HL-60/S4 (cell line): Measurements from ENCODE around the gene USP46.

Source experiments
- in situ Hi-C: fragments of 300-500 bp; cut with MboI; formaldehyde crosslinking; loops from 2 replicates; pipeline ENCODE4 v1.14.3; 2022; ENCODE audit warnings: low sequenced_read_pairs

USP46 gene, protein sequence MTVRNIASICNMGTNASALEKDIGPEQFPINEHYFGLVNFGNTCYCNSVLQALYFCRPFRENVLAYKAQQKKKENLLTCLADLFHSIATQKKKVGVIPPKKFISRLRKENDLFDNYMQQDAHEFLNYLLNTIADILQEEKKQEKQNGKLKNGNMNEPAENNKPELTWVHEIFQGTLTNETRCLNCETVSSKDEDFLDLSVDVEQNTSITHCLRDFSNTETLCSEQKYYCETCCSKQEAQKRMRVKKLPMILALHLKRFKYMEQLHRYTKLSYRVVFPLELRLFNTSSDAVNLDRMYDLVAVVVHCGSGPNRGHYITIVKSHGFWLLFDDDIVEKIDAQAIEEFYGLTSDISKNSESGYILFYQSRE

DNA sequence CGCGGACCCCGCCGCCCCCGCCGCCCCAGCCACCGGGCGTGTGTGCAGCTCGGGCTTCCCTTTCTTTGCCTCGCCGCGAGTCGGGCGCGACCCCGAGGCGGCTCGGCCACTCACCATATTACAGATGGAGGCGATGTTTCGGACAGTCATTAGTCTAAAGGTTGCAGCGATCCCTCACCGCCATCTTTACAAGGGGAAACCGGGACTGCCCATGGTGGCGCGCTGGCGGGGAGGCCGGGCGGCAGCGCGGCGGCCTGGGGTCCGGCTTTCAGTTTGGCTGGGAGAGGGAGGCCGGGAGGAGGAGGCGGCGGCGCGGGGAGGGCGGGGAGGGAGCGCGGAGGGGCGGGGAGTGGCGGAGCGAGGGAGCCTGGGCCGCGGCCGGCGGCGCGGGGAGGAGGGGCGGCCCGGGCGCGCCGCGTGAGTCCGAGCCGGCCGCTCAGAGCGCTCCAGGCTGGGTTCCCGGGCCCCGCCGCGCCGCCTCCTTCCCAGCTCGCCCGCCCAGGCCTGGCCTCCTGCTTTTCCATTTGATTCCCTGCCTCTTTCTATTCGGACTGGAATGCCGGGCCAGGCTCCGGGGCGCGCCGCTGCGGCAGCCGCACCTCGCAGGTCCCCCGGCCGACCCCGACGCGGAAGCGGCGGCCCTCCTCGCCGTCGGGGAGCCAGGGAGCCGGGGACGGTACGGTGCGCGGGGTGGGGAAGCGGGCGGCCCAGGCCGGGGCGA is at the start of gene USP46:
USP46 (minus strand) TSS at position 301 of the 721 bp plus-strand sequence; CDS start at position 150, 151 bp downstream.
- in situ Hi-C loops: loop anchor here (25.0 kb wide), 1 partner anchor 97 kb away; no protein-coding TSS in a partner anchor

DNA sequence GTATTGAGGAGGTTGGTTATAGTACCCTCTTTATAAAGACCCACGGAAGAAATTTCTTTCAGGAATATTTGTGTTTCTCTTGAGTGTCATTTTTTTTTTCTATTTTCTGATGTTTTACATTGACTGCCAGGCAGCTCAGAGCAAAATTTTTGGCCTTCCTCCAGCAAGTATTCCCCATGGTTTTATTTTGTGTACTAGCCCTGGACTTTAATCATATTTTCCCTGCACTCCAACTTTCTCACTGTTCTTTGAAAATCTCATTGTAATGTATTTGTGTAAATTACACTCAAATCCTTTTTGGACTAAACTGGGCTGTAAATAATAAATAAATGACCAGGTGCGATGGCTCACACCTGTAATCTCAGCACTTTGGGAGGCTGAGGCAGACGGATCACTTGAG is 45.6 kb upstream of the USP46 start:
- in situ Hi-C loops: no loop called here

DNA sequence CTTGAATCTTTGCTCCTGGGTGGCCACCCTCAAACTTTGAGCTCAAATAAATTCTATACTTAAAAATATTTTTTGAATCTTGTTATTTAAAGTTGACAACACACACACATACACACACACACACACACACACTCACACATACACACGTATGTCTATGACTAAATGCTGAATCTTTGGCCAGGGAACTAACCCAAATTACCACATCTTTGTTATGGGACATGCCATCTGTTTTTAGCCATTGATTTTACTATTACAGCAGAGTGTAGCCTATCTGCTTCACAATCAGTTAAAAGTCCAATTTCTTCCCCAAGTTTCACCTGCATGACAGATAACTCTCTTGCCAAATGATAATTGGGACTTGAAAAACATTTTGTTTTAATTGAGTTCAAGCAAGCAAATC is 45.0 kb upstream of the USP46 start:
- in situ Hi-C loops: no loop called here

DNA sequence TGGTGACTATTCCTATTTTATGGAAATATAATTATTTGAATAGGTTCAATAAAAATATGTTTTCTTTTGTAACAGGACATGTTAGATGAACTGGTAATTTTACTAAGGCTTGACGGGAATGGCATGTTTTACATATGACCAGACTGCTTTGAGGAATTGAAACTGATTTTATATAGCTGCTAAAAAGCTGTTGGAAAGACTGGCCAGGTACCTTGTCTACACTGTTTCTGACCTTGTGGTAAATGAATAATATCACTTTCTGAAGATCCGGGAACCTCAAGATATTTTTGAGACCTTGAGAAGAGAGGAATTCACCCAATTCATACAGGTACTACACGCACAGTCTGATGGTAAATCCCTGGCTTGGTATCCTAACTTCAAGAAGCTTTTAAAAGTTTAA is 42.1 kb upstream of the USP46 start:
- in situ Hi-C loops: no loop called here

DNA sequence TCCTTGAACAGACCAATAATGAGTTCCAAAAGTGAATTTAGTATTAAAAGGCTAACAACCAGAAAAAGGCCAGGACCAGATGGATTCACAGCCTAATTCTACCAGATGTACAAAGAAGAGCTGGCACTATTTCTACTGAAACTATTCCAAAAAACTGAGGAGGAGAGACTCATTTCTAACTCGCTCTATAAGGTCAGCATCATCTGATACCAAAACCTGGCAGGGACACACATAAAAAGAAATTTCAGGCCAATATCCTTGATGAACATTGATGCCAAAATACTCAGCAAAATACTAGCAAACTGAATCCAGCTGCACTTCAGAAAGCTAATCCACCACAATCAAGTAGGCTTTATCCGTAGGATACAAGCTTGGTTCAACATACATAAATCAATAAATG is 35.8 kb upstream of the USP46 start:
- in situ Hi-C loops: no loop called here

DNA sequence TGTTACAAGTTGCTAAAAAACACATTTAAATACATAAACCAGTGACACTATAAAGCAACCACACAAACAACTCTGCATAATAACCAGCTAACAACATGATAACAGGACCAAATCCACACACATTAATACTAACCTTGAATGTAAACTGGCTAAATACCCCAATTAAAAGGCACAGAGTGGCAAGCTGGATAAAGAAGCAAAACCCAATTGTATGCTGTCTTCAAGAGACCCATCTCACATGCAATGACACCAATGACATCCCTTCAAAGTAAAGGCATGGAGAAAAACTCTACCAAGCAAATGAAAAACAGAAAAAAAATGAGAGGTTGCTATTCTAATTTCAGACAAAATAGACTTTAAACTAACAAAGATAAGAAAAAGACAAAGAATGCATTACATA is 34.4 kb upstream of the USP46 start:
- in situ Hi-C loops: no loop called here

DNA sequence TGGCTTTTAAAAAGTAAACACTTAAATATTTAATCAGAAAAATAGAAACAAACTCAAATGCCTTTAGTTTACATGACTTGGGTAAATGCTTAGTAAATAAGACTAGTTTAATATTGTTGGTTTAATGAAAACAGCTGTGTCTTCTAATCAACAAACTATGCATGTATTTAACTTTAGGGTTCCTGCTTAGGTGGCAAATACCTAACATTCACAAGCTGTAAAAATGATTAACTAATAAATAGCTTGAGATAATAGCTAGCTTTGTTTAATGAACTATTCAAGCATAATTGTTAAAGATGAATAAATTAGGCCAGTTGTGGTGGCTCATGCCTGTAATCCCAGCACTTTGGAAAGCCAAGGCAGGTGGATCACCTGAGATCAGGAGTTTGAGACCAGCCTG is 30.0 kb upstream of the USP46 start:
- in situ Hi-C loops: no loop called here

DNA sequence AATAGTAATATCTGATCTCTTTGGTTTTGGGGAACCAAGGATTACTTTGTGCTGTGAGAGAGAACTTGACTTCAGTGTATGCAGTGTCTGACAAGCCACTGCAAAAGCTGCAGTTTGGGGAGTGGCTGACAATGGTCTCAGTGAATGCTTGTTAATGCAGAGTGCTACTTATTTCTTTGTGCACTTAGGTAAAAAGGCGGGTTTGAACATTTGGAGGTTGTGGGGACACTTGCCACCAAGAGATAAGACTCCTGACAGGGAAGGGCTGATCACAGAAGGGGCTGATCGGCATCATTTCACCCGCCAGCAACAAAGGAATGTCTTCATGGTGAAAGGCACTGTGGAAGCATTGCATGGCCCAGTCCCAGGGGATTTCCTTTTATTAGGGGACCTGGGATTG is 28.6 kb upstream of the USP46 start:
- in situ Hi-C loops: no loop called here

DNA sequence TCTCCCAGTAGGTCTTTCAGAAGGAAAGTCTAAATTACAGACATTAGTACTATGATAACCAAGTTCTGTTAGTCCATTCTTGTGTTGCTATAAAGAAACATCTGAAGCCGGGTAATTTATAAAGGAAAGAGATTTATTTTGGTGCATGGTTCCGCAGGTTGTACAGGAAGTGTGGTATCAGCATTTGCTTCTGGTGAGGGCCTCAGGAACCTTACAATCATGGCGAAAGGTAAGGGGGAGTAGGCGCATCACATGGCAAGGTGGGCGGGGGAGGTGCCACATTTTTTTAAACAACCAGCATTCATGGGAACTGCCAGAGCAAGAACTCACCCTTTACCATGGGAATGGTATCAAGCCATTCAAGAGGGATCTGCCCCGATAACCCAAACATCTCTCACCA is 26.2 kb upstream of the USP46 start:
- in situ Hi-C loops: no loop called here

DNA sequence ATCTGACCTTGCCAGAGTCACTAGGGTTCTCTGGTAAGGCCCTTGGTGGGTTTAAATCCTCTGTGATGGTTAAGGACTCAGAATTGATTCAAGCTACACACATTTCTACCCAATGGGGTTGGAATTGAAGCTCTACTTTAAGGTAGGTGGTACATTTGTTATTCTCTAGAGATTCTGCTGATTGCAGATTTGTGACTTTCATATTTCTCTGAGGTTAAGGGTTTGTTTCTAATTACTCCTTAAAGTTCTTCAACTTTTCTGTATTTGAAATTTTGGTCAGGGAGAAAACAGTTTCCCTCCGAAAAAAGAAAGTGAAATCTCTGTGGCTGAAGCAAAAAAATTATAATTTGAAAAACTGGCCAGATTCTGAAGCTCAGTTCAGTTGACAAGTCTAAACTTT is 25.8 kb upstream of the USP46 start:
- in situ Hi-C loops: no loop called here

DNA sequence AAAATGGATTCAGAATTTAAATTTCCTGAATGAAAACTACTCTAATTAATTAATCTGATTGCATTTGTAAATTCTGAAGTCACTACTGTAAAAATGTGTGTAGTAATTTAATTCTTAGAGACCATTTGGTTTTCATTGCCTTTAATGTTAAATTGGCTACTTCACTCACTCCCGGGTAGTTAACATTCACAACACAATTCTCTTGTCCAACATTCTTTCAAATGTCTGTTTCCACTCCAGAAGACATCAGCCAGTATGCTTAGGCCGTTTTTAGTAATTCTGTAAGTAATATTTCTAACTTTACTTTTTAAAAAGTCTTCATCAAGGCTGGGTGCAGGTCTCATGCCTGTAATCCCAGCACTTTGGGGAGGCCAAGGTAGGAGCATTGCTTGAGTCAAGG is 21.3 kb upstream of the USP46 start:
- in situ Hi-C loops: no loop called here

DNA sequence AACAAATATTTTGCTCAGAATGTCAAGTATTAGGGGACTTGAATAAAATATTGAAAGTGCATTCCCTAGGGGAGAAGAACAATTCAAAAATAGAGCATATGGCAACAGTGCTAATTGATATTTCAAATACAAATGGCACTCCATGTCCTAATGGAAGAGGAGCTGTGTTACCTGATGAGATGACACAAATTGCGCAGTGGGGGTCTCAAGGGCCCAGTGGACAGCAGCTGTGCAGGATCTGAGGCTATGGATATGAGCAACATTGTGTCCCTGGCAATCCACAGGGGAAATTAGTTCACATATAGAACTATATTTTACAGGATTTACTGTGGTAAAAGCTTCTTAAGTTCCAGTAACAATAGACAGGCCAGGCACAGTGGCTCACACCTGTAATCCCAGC is 17.4 kb upstream of the USP46 start:
- in situ Hi-C loops: no loop called here

DNA sequence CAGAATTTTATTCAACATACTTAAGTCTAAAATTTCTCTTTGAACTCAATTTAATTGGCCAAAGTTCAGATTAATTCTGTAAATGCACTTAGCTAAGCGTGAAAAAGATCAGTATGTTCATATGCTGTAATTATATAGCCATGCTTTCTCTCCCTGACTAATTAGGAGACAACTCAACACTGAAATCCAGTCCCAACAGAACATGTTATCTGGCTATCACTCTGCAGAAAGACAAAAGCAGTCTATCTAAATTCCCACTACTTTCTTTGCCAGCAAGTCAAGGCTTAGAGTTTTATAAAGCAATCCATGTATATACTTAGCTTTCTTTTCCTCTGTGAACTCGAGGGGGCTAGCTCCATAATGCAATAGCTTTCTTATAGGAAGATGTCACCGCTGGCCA is 16.0 kb upstream of the USP46 start:
- in situ Hi-C loops: no loop called here

DNA sequence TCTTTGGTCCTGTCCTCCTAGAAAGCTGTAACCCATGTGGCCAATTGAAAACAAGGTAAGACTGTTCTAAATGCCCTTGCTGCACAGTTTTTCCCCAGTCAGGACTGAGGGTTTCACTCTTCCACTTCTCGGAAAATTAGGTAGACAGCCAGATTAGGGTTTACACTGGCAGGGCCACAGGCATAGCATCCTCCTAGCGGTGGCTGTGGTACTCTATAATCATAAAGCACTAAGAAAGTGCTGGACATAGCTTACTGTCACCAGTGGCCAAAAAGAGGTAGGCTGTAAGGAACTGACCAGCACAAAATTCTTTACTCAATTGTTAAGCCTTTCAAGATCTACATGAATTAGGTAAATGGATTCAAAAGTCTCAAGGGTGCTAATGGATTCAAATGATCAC is 11.6 kb upstream of the USP46 start:
- in situ Hi-C loops: loop anchor here (25.0 kb wide), 1 partner anchor 108 kb away; no protein-coding TSS in a partner anchor

DNA sequence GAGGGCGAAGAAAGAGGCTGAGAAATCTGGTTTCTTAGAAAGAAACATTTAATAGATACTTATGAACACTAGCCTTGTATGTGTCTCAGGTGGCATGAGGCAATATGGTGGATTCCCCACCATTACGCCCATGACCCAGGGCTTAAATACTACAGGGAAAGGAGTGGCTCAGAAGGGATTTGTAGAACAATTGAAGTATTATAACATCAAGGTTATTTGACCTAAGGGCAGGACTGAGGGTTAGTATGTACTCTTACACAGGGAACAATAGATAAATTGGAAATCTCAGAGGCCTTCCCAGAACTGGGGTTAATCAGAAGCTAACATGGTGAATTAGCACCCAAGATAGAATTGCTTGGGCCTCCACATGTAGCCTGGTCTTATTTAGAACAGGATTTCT is 11.0 kb upstream of the USP46 start:
- in situ Hi-C loops: loop anchor here (25.0 kb wide), 1 partner anchor 108 kb away; no protein-coding TSS in a partner anchor

DNA sequence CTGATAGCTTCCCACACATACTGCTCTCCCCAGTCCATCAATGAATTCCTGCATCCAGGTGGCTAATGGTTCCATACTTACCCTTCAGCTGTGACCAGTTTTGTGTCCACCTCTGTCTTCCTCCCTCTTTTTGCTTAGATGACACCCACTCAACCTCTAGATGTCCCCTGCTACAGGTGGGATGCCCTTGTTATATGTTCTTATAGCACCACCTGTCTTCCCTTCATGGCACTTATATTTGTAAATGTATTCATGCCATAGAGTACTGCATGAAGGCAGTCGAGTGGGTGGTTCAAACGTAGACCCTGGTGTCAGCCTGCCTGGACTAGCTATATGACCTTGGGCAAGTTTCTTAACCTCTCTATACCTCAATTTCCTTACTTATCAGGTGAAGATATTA is 6.5 kb upstream of the USP46 start:
- in situ Hi-C loops: loop anchor here (25.0 kb wide), 1 partner anchor 103 kb away; no protein-coding TSS in a partner anchor

DNA sequence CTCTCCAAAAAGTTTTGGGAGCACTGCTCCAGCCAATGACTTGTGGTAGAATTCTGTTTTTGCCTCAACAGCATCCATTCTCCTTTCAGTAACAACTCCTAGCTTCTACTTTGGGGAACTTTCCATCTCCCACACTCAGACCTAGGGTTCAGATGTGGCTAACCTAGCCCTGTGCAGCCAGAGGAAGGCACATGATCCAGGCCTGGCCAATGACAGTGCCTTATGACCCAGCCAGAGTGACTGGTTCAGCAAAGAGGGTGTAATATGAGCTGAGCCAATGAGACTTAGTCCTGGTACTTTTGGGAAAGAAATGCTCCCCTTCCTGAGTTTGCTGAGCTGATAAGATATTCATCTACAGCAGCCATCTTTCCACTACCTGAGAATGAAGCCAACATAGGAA is 5.4 kb upstream of the USP46 start:
- in situ Hi-C loops: loop anchor here (25.0 kb wide), 1 partner anchor 102 kb away; no protein-coding TSS in a partner anchor

DNA sequence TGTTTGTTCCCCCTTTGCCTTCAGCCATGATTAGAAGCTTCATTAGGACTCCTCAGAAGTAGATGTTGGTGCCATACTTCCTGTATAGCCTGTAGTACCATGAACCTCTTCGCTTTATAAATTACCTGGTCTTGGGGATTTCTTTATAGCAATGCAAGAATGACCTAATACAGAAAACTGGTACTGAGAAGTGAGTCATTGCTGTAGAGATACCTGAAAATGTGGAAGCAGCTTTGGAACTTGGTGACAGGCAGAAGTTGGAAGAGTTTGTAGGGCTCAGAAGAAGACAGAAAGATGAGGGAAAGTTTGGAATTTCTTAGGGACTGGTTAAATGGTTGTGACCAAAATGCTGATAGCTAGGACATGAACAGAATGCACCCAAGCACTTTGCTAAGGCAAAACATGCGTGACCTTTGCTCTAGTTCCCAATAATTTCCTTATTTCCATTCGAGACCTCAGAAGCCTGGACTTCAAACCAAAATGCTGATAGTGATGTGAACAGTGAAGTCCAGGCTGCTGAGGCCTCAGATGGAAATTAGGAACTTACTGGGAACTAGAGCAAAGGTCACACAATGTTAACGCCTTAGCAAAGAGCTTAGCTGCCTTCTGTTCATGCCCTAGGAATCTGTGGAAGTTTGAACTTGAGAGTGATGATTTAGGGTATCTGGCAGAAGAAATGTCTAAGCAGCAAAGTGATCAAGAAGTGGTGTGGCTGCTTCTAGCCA is 3.0 kb upstream of the USP46 start:
- in situ Hi-C loops: loop anchor here (25.0 kb wide), 1 partner anchor 100 kb away; no protein-coding TSS in a partner anchor

DNA sequence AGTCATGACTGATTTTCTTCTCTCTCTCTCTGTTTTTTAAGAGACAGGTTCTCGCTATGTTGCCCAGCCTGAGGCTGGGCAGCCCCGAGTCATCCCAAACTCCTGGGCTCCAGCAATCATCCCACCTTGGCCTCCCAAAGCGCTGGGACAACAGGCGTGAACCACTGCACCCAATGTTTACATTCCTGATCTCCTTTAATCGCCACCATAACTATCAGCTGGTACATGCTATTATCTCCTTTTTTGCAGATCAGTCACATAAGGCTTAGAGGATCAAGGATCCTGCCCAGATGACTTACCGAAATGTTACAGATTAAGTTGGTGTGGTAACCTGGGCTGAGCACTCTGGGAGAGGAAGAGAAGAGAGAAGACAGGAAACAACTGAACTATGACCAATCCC is 1.5 kb upstream of the USP46 start:
- in situ Hi-C loops: loop anchor here (25.0 kb wide), 1 partner anchor 98 kb away; no protein-coding TSS in a partner anchor

DNA sequence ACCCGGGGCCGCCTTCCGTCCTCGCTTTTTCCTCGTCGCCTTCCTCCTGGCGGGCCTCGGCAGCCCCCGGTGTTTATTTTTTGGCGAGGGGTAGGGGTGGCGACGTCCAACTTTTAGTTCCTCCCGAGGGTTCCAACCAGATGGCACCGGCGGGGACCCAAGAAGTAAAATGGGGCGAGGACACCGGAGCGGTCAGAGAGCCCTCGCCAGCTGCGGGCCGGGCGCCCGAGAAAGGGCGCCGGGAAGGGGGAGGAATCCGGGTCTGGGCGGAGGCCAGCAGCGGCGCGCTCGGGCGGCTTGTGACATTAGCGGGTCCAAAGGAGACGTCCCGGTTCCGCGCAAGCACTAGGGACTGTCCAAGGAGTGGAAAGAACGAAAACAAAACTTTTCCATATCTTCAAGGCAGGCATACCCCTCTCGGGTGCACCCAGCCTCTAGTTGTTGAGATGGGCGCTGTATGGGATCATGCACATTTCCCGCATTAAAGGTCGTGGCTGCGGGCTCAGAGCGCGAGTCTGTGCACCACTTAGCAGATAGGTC is 691 bp upstream of the USP46 start:
- in situ Hi-C loops: loop anchor here (25.0 kb wide), 1 partner anchor 97 kb away; no protein-coding TSS in a partner anchor

DNA sequence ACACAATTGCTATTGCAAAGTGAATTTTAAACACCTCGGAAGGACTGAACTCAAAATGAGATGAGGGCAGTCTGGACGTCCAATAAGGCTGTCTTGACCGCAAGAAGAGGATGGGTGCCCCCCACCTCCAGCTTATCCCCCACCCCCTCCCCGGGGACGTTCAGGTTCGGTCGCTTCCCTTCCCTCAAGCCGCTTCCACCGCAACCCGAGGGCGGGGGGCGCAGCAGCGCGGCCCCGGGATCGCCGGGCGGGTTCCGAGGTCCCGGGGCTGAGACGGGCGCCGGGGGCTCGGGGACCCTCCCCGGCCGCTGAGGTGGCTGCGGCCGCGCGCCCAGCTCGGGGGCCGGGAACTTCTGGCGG is 480 bp downstream of the USP46 start:
- in situ Hi-C loops: loop anchor here (25.0 kb wide), 1 partner anchor 96 kb away; no protein-coding TSS in a partner anchor
